ENCODE data around the gene KRT74. TPM values are rescaled to one million over a fixed set of nuclear protein-coding genes. Genes with fewer than 3 reads are reported as not detected.

KRT74 gene
- total RNA-seq, 1 experiment from 2014 or later: not detected

GRCh38 chr12:52600475-52600874 lies 26.8 kb upstream of the KRT74 start:
- no peak for ATAC-seq
- TF ChIP-seq SIN3A (IDR thresholded peaks at IDR 0.05; ENCODE audit: borderline replicate concordance, insufficient read depth, low read depth, low read length): no peak
- TF ChIP-seq REST (IDR thresholded peaks at IDR 0.05; ENCODE audit: insufficient read depth in 1 of 2, low read depth in 2 of 2, low read length in 1 of 2): no peak
- TF ChIP-seq CTCF (IDR thresholded peaks at IDR 0.05): no peak
- TF ChIP-seq POLR2AphosphoS5 (IDR thresholded peaks at IDR 0.05; ENCODE audit: low read depth, low read length): no peak
- no peak for TF ChIP-seq TCF7L2 (IDR thresholded peaks at IDR 0.05; ENCODE audit: low read depth, low read length)
- Histone ChIP-seq H3K27ac (ENCODE audit: low read length) (no peak overlapping the region), H3K36me3 (ENCODE audit: control insufficient read depth, insufficient read depth, low read length) (no peaks in the 10 kb centered on the region), H3K4me1 (ENCODE audit: control insufficient read depth, insufficient read depth, low read length) (no peaks in the 10 kb centered on the region), H3K4me3 (ENCODE audit: low read depth in 2 of 2, low read length in 2 of 2) (no peak overlapping the region), H3K9me3 (ENCODE audit: control insufficient read depth, insufficient read depth, low read depth, low read length) (no peaks in the 10 kb centered on the region), H3K27me3 (ENCODE audit: control insufficient read depth, insufficient read depth, low read length) (peaks cover 16% of the 10 kb centered on the region)
- no TSS peak for BruUV-seq (replicated peaks)
- in situ Hi-C loops (cut with HindIII; ENCODE audit: low pct_unique_long_range_greater_than_20kb, low sequenced_read_pairs) (no loop called here), intact Hi-C loops (cut with micrococcal nuclease; ENCODE audit: unreplicated experiment) (no loop called here)
- ChIA-PET CTCF (no interaction called here), POLR2A (no interaction called here)
- DNase-seq (ENCODE audit: low read depth, low spot score): no peak

GRCh38 chr12:52600071-52600470 lies 26.4 kb upstream of the KRT74 start:
- H3K9me3 ChIP-seq (ENCODE audit: control insufficient read depth, insufficient read depth, low read depth, low read length): no peaks in the 10 kb centered on the region

More at GRCh38 chr12:52600071-52600470, 26.4 kb upstream of the KRT74 start:
- Histone ChIP-seq H3K36me3 (ENCODE audit: control insufficient read depth, insufficient read depth, low read length) (no peaks in the 10 kb centered on the region), H3K4me1 (ENCODE audit: control insufficient read depth, insufficient read depth, low read length) (no peaks in the 10 kb centered on the region), H3K4me3 (ENCODE audit: low read depth in 2 of 2, low read length in 2 of 2) (no peak overlapping the region), H3K27ac (ENCODE audit: low read length) (no peak overlapping the region), H3K27me3 (ENCODE audit: control insufficient read depth, insufficient read depth, low read length) (peaks cover 18% of the 10 kb centered on the region)
- ChIA-PET POLR2A (no interaction called here), CTCF (no interaction called here)
- intact Hi-C loops (cut with micrococcal nuclease; ENCODE audit: unreplicated experiment) (no loop called here), in situ Hi-C loops (cut with HindIII; ENCODE audit: low pct_unique_long_range_greater_than_20kb, low sequenced_read_pairs) (no loop called here)
- ATAC-seq (no peak), DNase-seq (ENCODE audit: low read depth, low spot score) (no peak)
- TF ChIP-seq TCF7L2 (IDR thresholded peaks at IDR 0.05; ENCODE audit: low read depth, low read length) (no peak), POLR2AphosphoS5 (IDR thresholded peaks at IDR 0.05; ENCODE audit: low read depth, low read length) (no peak), REST (IDR thresholded peaks at IDR 0.05; ENCODE audit: insufficient read depth in 1 of 2, low read depth in 2 of 2, low read length in 1 of 2) (no peak), SIN3A (IDR thresholded peaks at IDR 0.05; ENCODE audit: borderline replicate concordance, insufficient read depth, low read depth, low read length) (no peak), CTCF (IDR thresholded peaks at IDR 0.05) (no peak)
- BruUV-seq (replicated peaks): no TSS peak
